ENCODE data around the gene HIP1R.

The HIP1R gene

DNA sequence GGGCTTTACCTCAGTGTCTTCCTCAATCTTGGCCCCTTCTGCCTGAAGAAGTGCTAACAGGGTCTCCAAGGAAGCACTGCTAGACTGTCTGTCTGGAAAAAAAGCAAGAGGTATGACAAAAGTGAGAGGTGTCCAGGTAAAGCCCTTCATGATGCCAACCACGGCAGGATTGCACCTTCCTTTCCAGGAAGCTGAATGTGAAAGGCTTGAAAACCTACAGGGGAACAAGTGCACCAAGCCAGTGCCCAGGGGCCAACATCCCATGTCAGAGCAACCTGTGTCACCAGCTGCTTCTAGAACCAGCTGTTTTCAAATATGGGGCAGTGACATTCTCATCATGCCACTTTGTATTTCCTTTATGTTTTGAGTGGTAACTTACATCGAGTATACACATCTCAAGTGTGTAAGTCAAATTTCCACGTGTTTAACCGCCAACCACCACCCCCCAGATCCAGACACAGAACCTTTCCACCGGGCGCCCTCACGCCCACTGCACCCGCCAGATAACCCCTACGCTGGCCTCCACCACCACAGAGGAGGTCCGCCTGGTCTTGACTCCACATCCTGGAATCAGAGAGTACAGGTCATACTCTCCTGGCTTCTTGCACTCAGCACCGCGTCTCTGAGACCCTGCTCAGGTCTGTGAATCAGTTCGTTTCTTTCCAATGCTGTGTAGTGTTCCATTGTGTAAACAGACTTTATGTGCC, 33.4 kb downstream of the HIP1R start:
- no peak for TF ChIP-seq NFRKB (IDR thresholded peaks at IDR 0.05)
- no peak for TF ChIP-seq LEF1 (IDR thresholded peaks at IDR 0.05; ENCODE audit: borderline replicate concordance)
- no peak for TF ChIP-seq SP1 (IDR thresholded peaks at IDR 0.05)
- TF ChIP-seq ARNT (IDR thresholded peaks at IDR 0.05): no peak
- no peak for TF ChIP-seq TARDBP (IDR thresholded peaks at IDR 0.05)
- TF ChIP-seq FOXA1 (IDR thresholded peaks at IDR 0.05): no peak
- no peak for TF ChIP-seq BHLHE40 (IDR thresholded peaks at IDR 0.05; ENCODE audit: borderline replicate concordance)
- TF ChIP-seq ELF4 (IDR thresholded peaks at IDR 0.05): no peak
- no peak for TF ChIP-seq L3MBTL2 (conservative IDR thresholded peaks at IDR 0.05)
- no peak for TF ChIP-seq FOXM1 (IDR thresholded peaks at IDR 0.05; ENCODE audit: borderline replicate concordance)
- no peak for TF ChIP-seq FOXK2 (IDR thresholded peaks at IDR 0.05)
- no peak for TF ChIP-seq HDGF (IDR thresholded peaks at IDR 0.05; ENCODE audit: borderline replicate concordance)
- POLR2A ChIA-PET: no interaction called here
- DNase-seq (ENCODE audit: extremely low spot score): no peak
- CTCF ChIA-PET: interaction anchor here (0.5 kb wide), 1 partner anchor 574 kb away, joined by 3 read pairs; no protein-coding TSS in a partner anchor

DNA sequence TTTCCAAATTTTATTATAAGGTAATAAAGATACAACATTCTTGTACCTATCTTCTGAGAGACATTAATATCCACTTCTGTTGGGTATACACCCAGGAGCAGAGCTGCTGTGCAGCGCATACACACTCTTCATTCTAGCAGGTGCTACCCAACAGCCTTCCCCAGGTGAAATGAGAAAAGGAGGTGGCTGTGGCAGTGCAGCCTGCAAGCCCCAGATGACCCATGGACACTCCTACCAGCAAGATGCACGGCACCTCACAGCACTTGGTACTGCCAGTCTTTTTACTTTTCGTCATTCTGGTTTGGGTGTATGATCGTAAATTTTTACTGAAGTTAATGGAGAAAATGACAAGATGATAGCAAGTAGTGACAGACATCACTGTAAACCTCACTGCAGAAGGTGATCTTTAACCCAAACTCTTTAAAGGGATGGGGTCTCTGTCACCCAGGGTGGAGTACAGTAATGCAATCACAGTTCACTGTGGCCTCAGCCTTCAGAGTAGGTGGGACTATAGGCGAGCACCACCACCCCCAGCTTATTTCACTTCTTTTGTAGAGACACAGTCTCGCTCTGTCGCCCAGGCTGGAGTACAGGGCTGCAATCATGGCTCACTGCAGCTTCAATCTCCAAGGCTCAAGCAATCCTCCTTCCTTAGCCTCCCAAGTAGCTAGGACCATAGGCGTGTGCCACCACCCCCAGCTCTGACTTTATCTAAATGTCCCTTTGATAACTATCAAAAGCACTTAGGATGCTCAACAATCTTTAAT, 34.1 kb downstream of the HIP1R start:
- TF ChIP-seq, protein P1, sequence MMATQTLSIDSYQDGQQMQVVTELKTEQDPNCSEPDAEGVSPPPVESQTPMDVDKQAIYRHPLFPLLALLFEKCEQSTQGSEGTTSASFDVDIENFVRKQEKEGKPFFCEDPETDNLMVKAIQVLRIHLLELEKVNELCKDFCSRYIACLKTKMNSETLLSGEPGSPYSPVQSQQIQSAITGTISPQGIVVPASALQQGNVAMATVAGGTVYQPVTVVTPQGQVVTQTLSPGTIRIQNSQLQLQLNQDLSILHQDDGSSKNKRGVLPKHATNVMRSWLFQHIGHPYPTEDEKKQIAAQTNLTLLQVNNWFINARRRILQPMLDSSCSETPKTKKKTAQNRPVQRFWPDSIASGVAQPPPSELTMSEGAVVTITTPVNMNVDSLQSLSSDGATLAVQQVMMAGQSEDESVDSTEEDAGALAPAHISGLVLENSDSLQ (IDR thresholded peaks at IDR 0.05): no peak
- no peak for TF ChIP-seq SUZ12 (IDR thresholded peaks at IDR 0.05)
- TF ChIP-seq CTBP1 (IDR thresholded peaks at IDR 0.05; ENCODE audit: borderline replicate concordance): no peak
- no peak for TF ChIP-seq L3MBTL2 (conservative IDR thresholded peaks at IDR 0.05)
- no peak for TF ChIP-seq ELF4 (IDR thresholded peaks at IDR 0.05)
- TF ChIP-seq HDGF (IDR thresholded peaks at IDR 0.05; ENCODE audit: borderline replicate concordance): no peak
- TF ChIP-seq SP1 (IDR thresholded peaks at IDR 0.05): no peak
- TF ChIP-seq NFRKB (IDR thresholded peaks at IDR 0.05): no peak
- no peak for TF ChIP-seq FOXM1 (IDR thresholded peaks at IDR 0.05; ENCODE audit: borderline replicate concordance)
- no peak for TF ChIP-seq FOXK2 (IDR thresholded peaks at IDR 0.05)
- TF ChIP-seq FOXA1 (IDR thresholded peaks at IDR 0.05): no peak
- ChIA-PET POLR2A (no interaction called here), CTCF (no interaction called here)
- no peak for DNase-seq (ENCODE audit: extremely low spot score)

DNA sequence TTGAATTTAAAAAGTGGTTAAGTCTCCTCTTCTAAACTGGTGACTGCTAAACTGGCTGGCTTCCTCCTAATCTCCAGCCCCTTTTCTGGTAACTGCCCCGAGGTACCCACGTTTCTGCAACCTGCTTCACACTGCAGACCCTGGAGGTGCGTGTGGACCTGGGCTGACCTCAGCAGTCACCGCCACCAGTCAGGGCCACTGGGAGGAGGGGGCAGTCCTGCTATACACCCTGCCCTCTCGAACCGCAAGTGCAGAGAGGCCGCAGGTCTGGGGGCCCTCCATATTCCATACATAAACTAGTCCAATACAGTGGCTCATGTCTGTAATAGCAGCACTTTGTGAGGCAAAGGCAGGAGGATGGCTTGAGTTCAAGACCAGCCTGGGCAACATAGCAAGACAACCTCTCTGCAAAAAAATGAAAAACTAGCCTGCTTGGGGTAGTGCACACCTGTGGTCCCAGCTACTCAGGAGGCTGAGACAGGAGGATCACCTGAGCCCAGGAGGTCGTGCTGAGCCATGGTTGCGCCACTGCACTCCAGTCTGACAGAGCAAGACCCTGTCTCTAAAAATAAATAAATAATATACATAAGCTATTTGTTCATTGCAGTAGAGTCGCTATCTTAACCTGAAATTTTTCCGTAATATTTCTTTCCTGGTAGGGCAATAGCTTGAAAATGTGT, 35.0 kb downstream of the HIP1R start:
- CTCF ChIA-PET: interaction anchor here (0.6 to 1.8 kb wide), 2 partner anchors 11 to 82 kb away, joined by 5 read pairs; no protein-coding TSS in a partner anchor

DNA sequence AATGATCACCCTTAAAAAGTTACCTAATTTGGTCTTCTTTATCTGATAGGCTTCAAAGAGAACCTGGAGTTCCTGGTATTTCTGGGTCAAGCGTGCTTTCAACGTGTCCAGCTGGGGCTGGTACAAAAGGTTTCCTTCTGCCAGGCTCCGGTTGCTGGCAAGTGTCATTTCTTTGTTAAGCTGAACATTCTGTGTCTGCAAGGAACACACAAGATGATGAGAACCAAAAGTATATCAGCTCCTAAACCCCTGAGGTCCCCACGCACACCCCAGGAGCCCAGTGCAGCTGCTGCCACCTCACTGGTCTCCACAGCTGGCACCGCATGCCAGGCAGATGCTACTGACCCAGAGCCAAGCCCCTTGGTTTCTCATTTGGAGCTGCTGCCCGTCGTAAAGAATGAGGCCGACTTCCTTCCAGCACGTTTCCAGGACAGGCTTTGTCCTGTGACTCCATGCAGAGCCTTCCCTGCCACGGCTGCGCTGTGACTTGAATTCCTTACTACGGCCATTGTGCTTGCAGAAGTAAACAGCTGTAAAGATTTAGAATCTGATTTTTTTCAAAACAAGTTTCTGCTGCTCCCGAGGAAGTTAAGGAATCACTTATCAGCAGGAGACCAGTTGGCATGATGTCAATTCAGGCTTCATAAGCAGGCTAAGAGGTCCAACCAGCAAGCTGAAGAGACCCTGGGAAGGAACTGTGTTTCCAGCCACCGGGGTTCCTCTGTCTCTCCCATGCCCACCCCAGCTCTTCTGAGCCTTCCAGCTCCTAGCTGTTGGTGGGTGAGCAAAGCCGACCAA, 35.8 kb downstream of the HIP1R start:
- TF ChIP-seq FOXM1 (IDR thresholded peaks at IDR 0.05; ENCODE audit: borderline replicate concordance) (no peak), FOXA1 (IDR thresholded peaks at IDR 0.05) (no peak), L3MBTL2 (conservative IDR thresholded peaks at IDR 0.05) (no peak), LEF1 (IDR thresholded peaks at IDR 0.05; ENCODE audit: borderline replicate concordance) (no peak), CTBP1 (IDR thresholded peaks at IDR 0.05; ENCODE audit: borderline replicate concordance) (no peak)
- POLR2A ChIA-PET: interaction anchor here (0.8 kb wide), 1 partner anchor 103 kb away, joined by 3 read pairs; the partner anchor contains the start of gene OGFOD2
- DNase-seq (ENCODE audit: extremely low spot score): no peak
- CTCF ChIA-PET: interaction anchor here (0.8 to 1.8 kb wide), 2 partner anchors 11 to 81 kb away, joined by 3 to 5 read pairs; no protein-coding TSS in a partner anchor

More for the DNA sequence above, 35.0 kb downstream of the HIP1R start:
- TF ChIP-seq, protein P1 (IDR thresholded peaks at IDR 0.05): no peak
- no peak for TF ChIP-seq SP1 (IDR thresholded peaks at IDR 0.05)
- no peak for TF ChIP-seq L3MBTL2 (conservative IDR thresholded peaks at IDR 0.05)
- TF ChIP-seq NFRKB (IDR thresholded peaks at IDR 0.05): no peak
- no peak for TF ChIP-seq FOXA1 (IDR thresholded peaks at IDR 0.05)
- TF ChIP-seq LEF1 (IDR thresholded peaks at IDR 0.05; ENCODE audit: borderline replicate concordance): no peak
- TF ChIP-seq ZNF384 (IDR thresholded peaks at IDR 0.05): no peak
- TF ChIP-seq FOXM1 (IDR thresholded peaks at IDR 0.05; ENCODE audit: borderline replicate concordance): no peak
- no peak for TF ChIP-seq CTBP1 (IDR thresholded peaks at IDR 0.05; ENCODE audit: borderline replicate concordance)
- DNase-seq (ENCODE audit: extremely low spot score): no peak
- POLR2A ChIA-PET: no interaction called here

DNA sequence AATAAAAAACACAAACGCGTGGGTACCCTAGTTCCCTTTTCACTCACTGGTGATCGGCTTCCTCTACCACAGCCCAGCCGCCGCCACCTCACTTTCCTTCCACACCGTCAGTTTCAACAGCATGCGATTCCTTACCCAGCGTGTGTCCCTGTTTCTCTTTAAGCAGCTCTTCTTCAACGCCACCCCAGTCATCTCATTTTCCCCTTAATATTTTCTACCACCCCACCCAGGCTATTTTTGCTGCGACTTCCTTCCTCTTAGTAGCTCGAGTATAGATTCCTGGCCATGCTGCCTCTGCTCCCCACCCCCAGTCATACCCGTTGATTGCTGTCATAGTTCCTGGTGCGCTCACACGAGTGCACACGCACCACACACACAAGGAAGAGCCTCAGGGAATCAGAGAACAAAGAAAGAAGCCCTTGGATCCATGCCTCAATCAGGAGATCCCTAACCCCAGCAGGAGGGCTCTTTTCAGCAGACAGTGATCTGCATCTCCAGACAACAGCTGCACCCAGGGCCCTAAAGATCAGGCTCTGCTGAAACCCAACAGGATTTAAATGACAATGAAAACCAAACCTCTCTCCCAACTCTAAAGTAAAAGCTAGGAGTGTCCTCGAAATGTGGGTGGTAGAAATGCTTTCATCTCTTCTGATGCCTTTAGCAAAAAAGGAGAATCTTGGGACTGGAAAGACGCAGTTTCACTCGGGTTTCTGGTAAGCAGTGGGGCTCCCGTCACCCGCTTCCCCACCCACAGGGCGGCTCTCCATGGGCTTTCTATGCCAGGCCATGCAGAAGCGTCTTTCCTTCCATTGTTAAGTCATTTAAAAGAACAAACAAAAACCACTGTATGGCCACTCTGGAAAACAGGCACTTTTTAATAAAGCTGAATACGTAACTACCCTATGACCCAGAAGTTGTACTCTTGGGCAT, 36.9 kb downstream of the HIP1R start:
- ChIA-PET CTCF (interaction anchor here (0.8 to 1.8 kb wide), 3 partner anchors 8 to 80 kb away, joined by 3 to 5 read pairs (median 4); no protein-coding TSS in a partner anchor), POLR2A (no interaction called here)
- no peak for DNase-seq (ENCODE audit: extremely low spot score)
- no peak for TF ChIP-seq SUZ12 (IDR thresholded peaks at IDR 0.05)
- no peak for TF ChIP-seq ARNT (IDR thresholded peaks at IDR 0.05)
- TF ChIP-seq ELF4 (IDR thresholded peaks at IDR 0.05): no peak
- TF ChIP-seq LEF1 (IDR thresholded peaks at IDR 0.05; ENCODE audit: borderline replicate concordance): no peak
- no peak for TF ChIP-seq HDGF (IDR thresholded peaks at IDR 0.05; ENCODE audit: borderline replicate concordance)
- TF ChIP-seq NFRKB (IDR thresholded peaks at IDR 0.05): no peak
- no peak for TF ChIP-seq L3MBTL2 (conservative IDR thresholded peaks at IDR 0.05)
- TF ChIP-seq BHLHE40 (IDR thresholded peaks at IDR 0.05; ENCODE audit: borderline replicate concordance): no peak
- no peak for TF ChIP-seq CTBP1 (IDR thresholded peaks at IDR 0.05; ENCODE audit: borderline replicate concordance)
- TF ChIP-seq TARDBP (IDR thresholded peaks at IDR 0.05): no peak
- TF ChIP-seq FOXM1 (IDR thresholded peaks at IDR 0.05; ENCODE audit: borderline replicate concordance): no peak
- TF ChIP-seq ZNF384 (IDR thresholded peaks at IDR 0.05): no peak
- TF ChIP-seq FOXA1 (IDR thresholded peaks at IDR 0.05): no peak
- no peak for TF ChIP-seq SP1 (IDR thresholded peaks at IDR 0.05)
- no peak for TF ChIP-seq FOXK2 (IDR thresholded peaks at IDR 0.05)
- TF ChIP-seq, protein P1 (IDR thresholded peaks at IDR 0.05): no peak
